Calu3 (cell line): ENCODE measurements around the gene RNF123. TPM values are rescaled to one million over a fixed set of nuclear protein-coding genes. Genes with fewer than 3 reads are reported as not detected.

Experiments used
- BruUV-seq: library from RNA; stranded (reverse); fragments of 400-500 nt; replicated peaks from 2 replicates; lab custom pipeline; 2021; lab: Mats Ljungman, UMichigan
- CTCF ChIA-PET: fragments of 300-600 bp; sonication (Branson Sonifier 250); formaldehyde crosslinking; loops from one replicate; lab custom pipeline; 2022; ENCODE audit warnings: antibody characterized with exemption; lab: Charles Lee
- DNase-seq: peaks from one replicate; pipeline ENCODE4 v3.0.0; 2022
- H3K27ac Mint-ChIP-seq: one replicate; pipeline ENCODE4 v1.8.0; 2022; ENCODE audit warnings: mixed read lengths; ENCODE audit not compliant: unreplicated experiment
- H3K27me3 Mint-ChIP-seq: one replicate; pipeline ENCODE4 v1.8.0; 2022; ENCODE audit warnings: mixed read lengths; ENCODE audit not compliant: unreplicated experiment
- H3K36me3 Mint-ChIP-seq: one replicate; pipeline ENCODE4 v1.8.0; 2022; ENCODE audit warnings: mild to moderate bottlenecking, moderate library complexity, mixed read lengths; ENCODE audit not compliant: insufficient read depth, unreplicated experiment
- H3K4me1 Mint-ChIP-seq: one replicate; pipeline ENCODE4 v1.8.0; 2022; ENCODE audit warnings: mild to moderate bottlenecking, low read depth, mixed read lengths; ENCODE audit not compliant: unreplicated experiment
- H3K4me3 Mint-ChIP-seq: one replicate; pipeline ENCODE4 v1.8.0; 2022; ENCODE audit warnings: mild to moderate bottlenecking, low read depth, moderate library complexity, mixed read lengths; ENCODE audit not compliant: unreplicated experiment
- H3K9me3 Mint-ChIP-seq: one replicate; pipeline ENCODE4 v1.8.0; 2022; ENCODE audit warnings: low read depth, mixed read lengths; ENCODE audit not compliant: unreplicated experiment
- CTCF ChIP-seq: fragments of 200-600 bp; IDR thresholded peaks from one replicate; pipeline ENCODE4 v1.8.0; 2022; ENCODE audit warnings: antibody characterized with exemption; ENCODE audit not compliant: unreplicated experiment
- intact Hi-C: fragments of 100-400 bp; cut with micrococcal nuclease; formaldehyde crosslinking; loops from one replicate; pipeline ENCODE4 v1.10.0; 2022; ENCODE audit not compliant: unreplicated experiment
- total RNA-seq: library from RNA; stranded (reverse); gene quantifications from 2 replicates; pipeline ENCODE4 v1.2.3, GENCODE V29; 2022

Gene RNF123
- total RNA-seq, 1 experiment from 2014 or later: 52.5 TPM

- Mint-ChIP-seq H3K36me3 (peaks cover 14% of the 10 kb centered on the region), H3K27me3 (no peaks in the 10 kb centered on the region), H3K4me3 (no peak overlapping the region), H3K4me1 (no peaks in the 10 kb centered on the region), H3K27ac (no peak overlapping the region), H3K9me3 (no peaks in the 10 kb centered on the region)
- intact Hi-C loops: loop anchor here (2.0 kb wide), 1 partner anchor 136 kb away; no protein-coding TSS in a partner anchor
- no TSS peak for BruUV-seq
- no peak for TF ChIP-seq CTCF
- DNase-seq: no peak
- CTCF ChIA-PET: no interaction called here
These were observed 13.3 kb downstream of the RNF123 start for GRCh38 chr3:49702672-49703071.

- no peaks in the 10 kb centered on the region for H3K9me3 Mint-ChIP-seq
- peak; percentile 68 for DNase-seq
- peaks cover 18% of the 10 kb centered on the region for H3K36me3 Mint-ChIP-seq
- H3K27me3 Mint-ChIP-seq: no peaks in the 10 kb centered on the region
- no peaks in the 10 kb centered on the region for H3K4me1 Mint-ChIP-seq
- BruUV-seq: no TSS peak
- H3K4me3 Mint-ChIP-seq: no peak overlapping the region
- intact Hi-C loops: loop anchor here (2.0 kb wide), 1 partner anchor 135 kb away; no protein-coding TSS in a partner anchor
- peak; percentile 84 for TF ChIP-seq CTCF
- CTCF ChIA-PET: interaction anchor here (1.8 kb wide), 1 partner anchor 135 kb away, joined by 11 read pairs; no protein-coding TSS in a partner anchor
- H3K27ac Mint-ChIP-seq: no peak overlapping the region
These were observed 14.1 kb downstream of the RNF123 start for GRCh38 chr3:49703443-49703927.

- no TSS peak for BruUV-seq
- H3K4me3 Mint-ChIP-seq: no peak overlapping the region
- no peaks in the 10 kb centered on the region for H3K4me1 Mint-ChIP-seq
- DNase-seq: no peak
- TF ChIP-seq CTCF: no peak
- peaks cover 18% of the 10 kb centered on the region for H3K36me3 Mint-ChIP-seq
- no peaks in the 10 kb centered on the region for H3K27me3 Mint-ChIP-seq
- H3K9me3 Mint-ChIP-seq: no peaks in the 10 kb centered on the region
- intact Hi-C loops: loop anchor here (2.0 kb wide), 1 partner anchor 135 kb away; no protein-coding TSS in a partner anchor
- H3K27ac Mint-ChIP-seq: no peak overlapping the region
- CTCF ChIA-PET: interaction anchor here (1.8 kb wide), 1 partner anchor 135 kb away, joined by 11 read pairs; no protein-coding TSS in a partner anchor
These were observed 14.6 kb downstream of the RNF123 start for GRCh38 chr3:49703956-49704355.

- CTCF ChIA-PET: interaction anchor here (1.8 kb wide), 1 partner anchor 134 kb away, joined by 11 read pairs; no protein-coding TSS in a partner anchor
- intact Hi-C loops: no loop called here
- Mint-ChIP-seq H3K4me3 (no peak overlapping the region), H3K4me1 (no peaks in the 10 kb centered on the region), H3K9me3 (no peaks in the 10 kb centered on the region), H3K27me3 (no peaks in the 10 kb centered on the region), H3K27ac (no peak overlapping the region), H3K36me3 (peaks cover 18% of the 10 kb centered on the region)
- no peak for DNase-seq
- no peak for TF ChIP-seq CTCF
- no TSS peak for BruUV-seq
These were observed 15.3 kb downstream of the RNF123 start for GRCh38 chr3:49704629-49705028.
